ENCODE results near the gene MICOS13. TPM values are rescaled to one million over a fixed set of nuclear protein-coding genes. Genes with fewer than 3 reads are reported as not detected.

MICOS13 gene
- total RNA-seq, 4 donors from 2014 or later, result 48.9 to 79.1 (median 65.9) TPM

GRCh38 chr19:5698635-5699422 lies 18.5 kb upstream of the MICOS13 start:
- Histone ChIP-seq H3K9me3 (no peaks in the 10 kb centered on the region), H3K4me3 (no peak overlapping the region), H3K27ac (no peak overlapping the region), H3K27me3 (no peaks in the 10 kb centered on the region), H3K4me1 (no peaks in the 10 kb centered on the region), H3K36me3 (peaks cover 2 to 94% (median 44%) of the 10 kb centered on the region in 3 donors)
- WGBS, 2 donors, result 88 to 91% methylated on average over 32 to 38 of the region's 38 CpGs
- DNase-seq (ENCODE audit: low spot score in 2 of 2), result no peak
- TF ChIP-seq EP300 (IDR thresholded peaks at IDR 0.05) (no peak), POLR2A (IDR thresholded peaks at IDR 0.05) (no peak), CTCF (IDR thresholded peaks at IDR 0.05) (no peak)

GRCh38 chr19:5697890-5698634 lies 17.7 kb upstream of the MICOS13 start:
- no peak overlapping the region for H3K27ac ChIP-seq
- H3K4me3 ChIP-seq, result no peak overlapping the region
- H3K36me3 ChIP-seq, result peaks cover 3 to 94% (median 45%) of the 10 kb centered on the region in 3 donors
- DNase-seq (ENCODE audit: low spot score in 2 of 2), result no peak
- H3K9me3 ChIP-seq, result no peaks in the 10 kb centered on the region
- H3K27me3 ChIP-seq, result no peaks in the 10 kb centered on the region
- WGBS, 2 donors, result 68 to 79% methylated on average over 22 to 29 of the region's 30 CpGs
- peaks cover 0 to 6% (median 0%) of the 10 kb centered on the region in 4 donors for H3K4me1 ChIP-seq
- TF ChIP-seq POLR2A (IDR thresholded peaks at IDR 0.05) (no peak), EP300 (IDR thresholded peaks at IDR 0.05) (no peak), CTCF (IDR thresholded peaks at IDR 0.05) (no peak)

GRCh38 chr19:5697022-5697889 lies 16.9 kb upstream of the MICOS13 start:
- Histone ChIP-seq H3K4me1 (peaks cover 0 to 13% (median 1%) of the 10 kb centered on the region in 4 donors), H3K36me3 (peaks cover 3 to 100% (median 45%) of the 10 kb centered on the region in 3 donors), H3K27ac (no peak overlapping the region), H3K4me3 (no peak overlapping the region), H3K27me3 (no peaks in the 10 kb centered on the region), H3K9me3 (no peaks in the 10 kb centered on the region)
- 76% methylated on average over 23 to 24 of the region's 25 CpGs for WGBS, 2 donors
- TF ChIP-seq EP300 (IDR thresholded peaks at IDR 0.05) (no peak), CTCF (IDR thresholded peaks at IDR 0.05) (no peak)
- DNase-seq (ENCODE audit: low spot score in 2 of 2), result no peak

GRCh38 chr19:5696196-5697021 lies 16.1 kb upstream of the MICOS13 start:
- DNase-seq (ENCODE audit: low spot score in 2 of 2), result no peak
- Histone ChIP-seq H3K36me3 (peaks cover 3 to 100% (median 45%) of the 10 kb centered on the region in 3 donors), H3K4me1 (peaks cover 0 to 21% (median 10%) of the 10 kb centered on the region in 4 donors)

More at GRCh38 chr19:5696196-5697021, 16.1 kb upstream of the MICOS13 start:
- 78 to 82% methylated on average over 32 to 37 of the region's 42 CpGs for WGBS, 2 donors
- H3K4me3 ChIP-seq, result no peak overlapping the region
- no peak overlapping the region for H3K27ac ChIP-seq
- TF ChIP-seq CTCF (IDR thresholded peaks at IDR 0.05), result no peak
- TF ChIP-seq EP300 (IDR thresholded peaks at IDR 0.05), result no peak
- no peak for TF ChIP-seq POLR2A (IDR thresholded peaks at IDR 0.05)
- no peaks in the 10 kb centered on the region for H3K27me3 ChIP-seq
- H3K9me3 ChIP-seq, result no peaks in the 10 kb centered on the region
